Endothelial cell of umbilical vein (primary cell): ENCODE data around the gene POLG. TPM values are rescaled to one million over a fixed set of nuclear protein-coding genes. Genes with fewer than 3 reads are reported as not detected.

Experiments used
- BruUV-seq: library from RNA; stranded (reverse); fragments of 400-500 nt; replicated peaks from 2 replicates; lab custom pipeline; 2021; lab: Mats Ljungman, UMichigan
- CTCF ChIA-PET: fragments of 300-600, 350-600 bp; sonication (Branson Sonifier 250); formaldehyde crosslinking; loops from one replicate; lab custom pipeline; 2021; ENCODE audit warnings: antibody characterized with exemption, inconsistent platforms; lab: Charles Lee
- POLR2A ChIA-PET: fragments of 300-600, 350-600 bp; sonication (Branson Sonifier 250); formaldehyde crosslinking; loops from one replicate; lab custom pipeline; 2021; ENCODE audit warnings: antibody characterized with exemption, inconsistent platforms; lab: Charles Lee
- DNase-seq: peaks from one replicate; pipeline ENCODE4 v3.0.0-alpha.2; 2011; ENCODE audit warnings: low read depth, low spot score
- FAIRE-seq: peaks from 2 replicates; lab custom pipeline; 2011; peaks lifted over from hg19 to GRCh38; lab: Jason Lieb, UNC
- H2AFZ ChIP-seq: 2 replicates; pipeline ENCODE4 v1.6.0; 2012; ENCODE audit warnings: low read depth, low read length, control low read depth, inconsistent platforms
- H3K27ac ChIP-seq: 2 replicates; pipeline ENCODE4 v1.5.1; 2011; ENCODE audit warnings: low read depth, mild to moderate bottlenecking, control low read depth, low read length, moderate library complexity; ENCODE audit not compliant: insufficient read depth
- H3K27me3 ChIP-seq, 2 experiments: 2 replicates each; pipeline versions ENCODE4 v1.6.0 to v1.6.1; 2011; ENCODE audit warnings: low read length in 2 of 2, mixed read lengths in 1 of 2; ENCODE audit not compliant: control insufficient read depth in 2 of 2, insufficient read depth in 2 of 2
- H3K36me3 ChIP-seq, 2 experiments: 2 replicates in 1 of 2; 3 replicates in 1 of 2; pipeline ENCODE4 v1.5.1; 2011; ENCODE audit warnings: low read length in 2 of 2, mild to moderate bottlenecking in 1 of 2, moderate library complexity in 1 of 2; ENCODE audit not compliant: control insufficient read depth in 2 of 2, insufficient read depth in 2 of 2; ENCODE audit errors: extremely low read depth in 1 of 2
- H3K4me1 ChIP-seq: 3 replicates; pipeline ENCODE4 v1.5.1; 2011; ENCODE audit warnings: mild to moderate bottlenecking, low read length; ENCODE audit not compliant: control insufficient read depth, insufficient read depth; ENCODE audit errors: extremely low read depth
- H3K4me2 ChIP-seq: 2 replicates; pipeline ENCODE4 v1.6.1; 2011; ENCODE audit warnings: low read length, control low read depth, mixed read lengths; ENCODE audit not compliant: insufficient read depth
- H3K4me3 ChIP-seq, 3 experiments: fragments of 200-600 bp in 1 of 3; sonication (generic), shearing (Covaris generic) in 1 of 3; replicated peaks in 1 of 3; 2 replicates each; pipeline ENCODE4 v1.5.1; 2011 to 2016; ENCODE audit warnings: control low read depth in 3 of 3, low read length in 3 of 3, mild to moderate bottlenecking in 2 of 3, inconsistent platforms in 1 of 3, low read depth in 1 of 3, moderate library complexity in 1 of 3; ENCODE audit not compliant: insufficient read depth in 1 of 3
- H3K79me2 ChIP-seq: 2 replicates; pipeline ENCODE4 v1.6.0; 2012; ENCODE audit warnings: low read length, inconsistent platforms; ENCODE audit not compliant: control insufficient read depth, insufficient read depth
- H3K9ac ChIP-seq: replicated peaks from 2 replicates; pipeline ENCODE3; 2011; ENCODE audit warnings: low read length, control low read depth; ENCODE audit not compliant: insufficient read depth; ENCODE audit errors: extremely low read depth
- H3K9me1 ChIP-seq: replicated peaks from 3 replicates; pipeline ENCODE4 v1.6.0; 2011; ENCODE audit warnings: mild to moderate bottlenecking, low read length; ENCODE audit not compliant: control insufficient read depth, insufficient read depth; ENCODE audit errors: extremely low read depth
- H3K9me3 ChIP-seq: replicated peaks from 2 replicates; pipeline ENCODE4 v1.5.1; 2012; ENCODE audit warnings: low read length, inconsistent platforms; ENCODE audit not compliant: control insufficient read depth, insufficient read depth
- H4K20me1 ChIP-seq: replicated peaks from 2 replicates; pipeline ENCODE3; 2011; ENCODE audit warnings: mild to moderate bottlenecking, low read length; ENCODE audit not compliant: control insufficient read depth, insufficient read depth; ENCODE audit errors: extremely low read depth
- CTCF ChIP-seq, 2 donors: IDR thresholded peaks; 1 replicate in 1 of 2; 2 replicates in 1 of 2; pipeline ENCODE4 v1.5.1; 2011; ENCODE audit warnings: low read length in 2 of 2, mild to moderate bottlenecking in 2 of 2, moderate library complexity in 2 of 2, control low read depth in 1 of 2, inconsistent platforms in 1 of 2, low read depth in 1 of 2; ENCODE audit not compliant: insufficient read depth in 1 of 2; ENCODE audit errors: extremely low read depth in 1 of 2
- EZH2 ChIP-seq: IDR thresholded peaks from 2 replicates; pipeline ENCODE4 v1.6.1; 2012; ENCODE audit warnings: borderline replicate concordance, low read depth, mild to moderate bottlenecking, moderate library complexity, low read length, inconsistent platforms; ENCODE audit not compliant: severe bottlenecking
- FOS ChIP-seq: IDR thresholded peaks from 2 replicates; pipeline ENCODE4 v1.6.1; 2011; ENCODE audit warnings: mild to moderate bottlenecking, low read length, moderate library complexity, borderline replicate concordance; ENCODE audit not compliant: insufficient read depth
- GATA2 ChIP-seq: IDR thresholded peaks from 2 replicates; pipeline ENCODE4 v1.7.0; 2011; ENCODE audit warnings: low read depth, mild to moderate bottlenecking, moderate library complexity, mixed read lengths, low read length; ENCODE audit not compliant: insufficient read length, insufficient read depth
- JUN ChIP-seq: IDR thresholded peaks from 2 replicates; pipeline ENCODE4 v1.6.1; 2011; ENCODE audit warnings: borderline replicate concordance, low read depth; ENCODE audit not compliant: insufficient read length, insufficient read depth
- MAX ChIP-seq: IDR thresholded peaks from 2 replicates; pipeline ENCODE4 v1.6.1; 2011; ENCODE audit not compliant: insufficient read depth, insufficient read length
- MYC ChIP-seq: IDR thresholded peaks from one replicate; pipeline ENCODE4 v1.6.1; 2011; ENCODE audit warnings: mild to moderate bottlenecking, low read depth, low read length
- POLR2A ChIP-seq: IDR thresholded peaks from 2 replicates; pipeline ENCODE4 v1.6.1; 2012; ENCODE audit warnings: low read depth, mild to moderate bottlenecking, control low read depth, low read length
- POLR2AphosphoS5 ChIP-seq: IDR thresholded peaks from 2 replicates; pipeline ENCODE4 v1.6.1; 2012; ENCODE audit warnings: low read depth, mild to moderate bottlenecking, control low read depth, low read length, moderate library complexity; ENCODE audit not compliant: insufficient read depth
- dilution Hi-C: fragments of 300-500 bp; cut with MboI; formaldehyde crosslinking; loops from one replicate; pipeline ENCODE4 v1.15.0; 2019; ENCODE audit warnings: low sequenced_read_pairs; ENCODE audit not compliant: extremely low pct_ligation_motif_present
- intact Hi-C: fragments of 100-400 bp; cut with micrococcal nuclease; formaldehyde crosslinking; loops from one replicate; pipeline ENCODE4 v1.10.0; 2022
- polyA plus RNA-seq, 4 experiments: library from polyadenylated mRNA; depleted of rRNA in 3 of 4; stranded (reverse) in 3 of 4; unstranded in 1 of 4; fragments of >200 nt; gene quantifications; 2 replicates each; pipeline versions ENCODE4 v1.2.1 to v1.2.3, GENCODE V29; 2011 to 2012; ENCODE audit warnings: missing spikeins in 1 of 4
- total RNA-seq: library from RNA; stranded (reverse); gene quantifications from 2 replicates; pipeline ENCODE4 v1.2.3, GENCODE V29; 2021

The POLG gene
- total and polyA plus RNA-seq, 2 donors (not counting 3 experiments of a cell fraction or from before 2014, with no cell fraction given) = 36.6 to 77.7 TPM

- no TSS peak for BruUV-seq
- Histone ChIP-seq H3K36me3 (no peaks in the 10 kb centered on the region), H3K27me3 (no peaks in the 10 kb centered on the region), H4K20me1 (no peaks in the 10 kb centered on the region), H3K79me2 (no peaks in the 10 kb centered on the region), H3K9me1 (no peaks in the 10 kb centered on the region), H2AFZ (no peak overlapping the region), H3K4me2 (no peak overlapping the region), H3K4me1 (peaks cover 6% of the 10 kb centered on the region), H3K27ac (no peak overlapping the region), H3K4me3 (no peak overlapping the region), H3K9me3 (no peaks in the 10 kb centered on the region), H3K9ac (no peak overlapping the region)
- DNase-seq (peak; percentile 52), FAIRE-seq (peak; percentile 62)
- ChIA-PET POLR2A (interaction anchor here (1.0 kb wide), 1 partner anchor 101 kb away, joined by 3 read pairs; no protein-coding TSS in a partner anchor), CTCF (interaction anchor here (1.6 to 1.7 kb wide), 2 partner anchors 8 to 100 kb away, joined by 6 to 10 read pairs; no protein-coding TSS in a partner anchor)
- peak; percentile 79 for TF ChIP-seq FOS
- TF ChIP-seq MYC = no peak
- peak; percentile 27 for TF ChIP-seq JUN
- dilution Hi-C loops (no loop called here), intact Hi-C loops (no loop called here)
These were observed 27.5 kb downstream of the POLG start for GRCh38 chr15:89307046-89307587.

GRCh38 chr15:89305395-89305794 lies 29.2 kb downstream of the POLG start:
- Histone ChIP-seq H3K27me3 (no peaks in the 10 kb centered on the region), H3K9me1 (no peaks in the 10 kb centered on the region), H3K4me1 (peaks cover 6% of the 10 kb centered on the region), H3K27ac (no peak overlapping the region), H3K4me2 (no peak overlapping the region), H3K79me2 (no peaks in the 10 kb centered on the region), H3K9me3 (no peaks in the 10 kb centered on the region), H2AFZ (no peak overlapping the region), H3K36me3 (peaks cover 0 to 3% of the 10 kb centered on the region in 2 experiments), H3K4me3 (no peak overlapping the region), H3K9ac (no peak overlapping the region), H4K20me1 (no peaks in the 10 kb centered on the region)
- intact Hi-C loops (no loop called here), dilution Hi-C loops (no loop called here)
- no TSS peak for BruUV-seq
- ChIA-PET CTCF (interaction anchor here (0.8 to 1.0 kb wide), 2 partner anchors 53 to 98 kb away, joined by 3 to 5 read pairs; no protein-coding TSS in a partner anchor), POLR2A (no interaction called here)
- TF ChIP-seq MYC (no peak), JUN (no peak), POLR2A (no peak), EZH2 (no peak), MAX (no peak), POLR2AphosphoS5 (no peak), GATA2 (no peak), CTCF (IDR thresholded peaks at IDR 0.05; ENCODE audit: extremely low read depth in 1 of 2, insufficient read depth in 1 of 2, low read depth in 1 of 2, low read length in 2 of 2) (no peak), FOS (no peak)
- FAIRE-seq (no peak), DNase-seq (no peak)
